ENCODE data around the gene ELMO1.

GRCh38 chr7:37310327-37311080 is 138.2 kb downstream of the ELMO1 start:
- no peak for TF ChIP-seq CTCF (IDR thresholded peaks at IDR 0.05)
- no peak for TF ChIP-seq POLR2AphosphoS5 (IDR thresholded peaks at IDR 0.05)
